ENCODE results near the gene MLLT6.
"Not testable (repeated sequence)": the region's sequence is repeated elsewhere in the genome, so short reads cannot be mapped to it uniquely, and the experiment has no call there.

The MLLT6 gene

GRCh38 chr17:38709104-38709820, 4.2 kb downstream of the MLLT6 start:
- no peak for DNase-seq

- DNase-seq = no peak
These were observed 5.0 kb downstream of the MLLT6 start for GRCh38 chr17:38709864-38710603.

GRCh38 chr17:38710604-38710962, 5.5 kb downstream of the MLLT6 start:
- DNase-seq = no peak

- no peak for DNase-seq
These were observed 5.9 kb downstream of the MLLT6 start for GRCh38 chr17:38710985-38711384.

- peak in 1 of 2 experiments; percentile 30 for DNase-seq
These were observed 6.9 kb downstream of the MLLT6 start for GRCh38 chr17:38711792-38712571.

GRCh38 chr17:38712593-38712992, 7.5 kb downstream of the MLLT6 start:
- DNase-seq = no peak

- no peak for DNase-seq
These were observed 8.5 kb downstream of the MLLT6 start for GRCh38 chr17:38713456-38714075.

GRCh38 chr17:38715216-38715943, 10.3 kb downstream of the MLLT6 start:
- no peak for DNase-seq

GRCh38 chr17:38716368-38717005, 11.4 kb downstream of the MLLT6 start:
- DNase-seq = no peak

GRCh38 chr17:38717139-38717745, 12.2 kb downstream of the MLLT6 start:
- DNase-seq = no peak

GRCh38 chr17:38719289-38719942, 14.3 kb downstream of the MLLT6 start:
- no peak for DNase-seq

GRCh38 chr17:38719943-38720641, 15.0 kb downstream of the MLLT6 start:
- no peak for DNase-seq

- DNase-seq = no peak
These were observed 15.9 kb downstream of the MLLT6 start for GRCh38 chr17:38720941-38721340.

- no peak for DNase-seq
These were observed 16.7 kb downstream of the MLLT6 start for GRCh38 chr17:38721802-38722201.

GRCh38 chr17:38724337-38724988, 19.4 kb downstream of the MLLT6 start:
- no peak for DNase-seq

- no peak for DNase-seq
These were observed 20.0 kb downstream of the MLLT6 start for GRCh38 chr17:38725066-38725465.

GRCh38 chr17:38726145-38726544, 21.1 kb downstream of the MLLT6 start:
- DNase-seq = not testable (repeated sequence)

GRCh38 chr17:38727736-38728135, 22.7 kb downstream of the MLLT6 start:
- no peak for DNase-seq

GRCh38 chr17:38728290-38728831, 23.3 kb downstream of the MLLT6 start:
- peak; percentile 70 to 81 for DNase-seq

All from Kasumi-1 (cell line).